ENCODE measurements around the gene TTC39A.

GRCh38 chr1:51329443-51330325 lies 678 bp downstream of the TTC39A start:
- no peak for TF ChIP-seq CTCF (IDR thresholded peaks at IDR 0.05; ENCODE audit: insufficient read depth, low read length, poor library complexity, severe bottlenecking)
- no peak for TF ChIP-seq EZH2phosphoT487 (conservative IDR thresholded peaks at IDR 0.05; ENCODE audit: low read length)
